K562 (cell line): ENCODE data around the gene RPTOR. TPM values are rescaled to one million over a fixed set of nuclear protein-coding genes. Genes with fewer than 3 reads are reported as not detected.
A peak's percentile ranks its signal among the peaks of the same experiment; 100 is the strongest.

ENCODE experiments used
- ATAC-seq: fragments of 200-7000 bp; cut with Tn5 transposase; 3 replicates; pipeline ENCODE4 v1.9.1; 2020; ENCODE audit warnings: moderate library complexity
- BruUV-seq: library from RNA; stranded (reverse); fragments of 400-500 nt; replicated peaks from 2 replicates; lab custom pipeline; 2021; lab: Mats Ljungman, UMichigan
- CTCF ChIA-PET: fragments of 300-600 bp; formaldehyde crosslinking; extraction: SDS; loops from one replicate; lab custom pipeline; 2021; ENCODE audit warnings: low intra/inter-chr PET ratio; lab: Yijun Ruan, JAX
- POLR2A ChIA-PET: fragments of 300-600, 350-650 bp; sonication (Branson Sonifier 250); formaldehyde crosslinking; extraction: SDS; loops from one replicate; lab custom pipeline; 2021; ENCODE audit warnings: antibody characterized with exemption, inconsistent platforms; lab: Yijun Ruan, JAX
- DNase-seq, 4 experiments: peaks; one replicate each; pipeline versions ENCODE4 v3.0.0 to v3.0.0-alpha.2; 2011 to 2018; ENCODE audit warnings: low spot score in 3 of 4, mixed read lengths in 3 of 4; ENCODE audit errors: extremely low read depth in 1 of 4
- FAIRE-seq: peaks from 2 replicates; lab custom pipeline; 2011; peaks lifted over from hg19 to GRCh38; lab: Jason Lieb, UNC
- H2AFZ ChIP-seq: 2 replicates; pipeline ENCODE4 v1.6.0; 2011; ENCODE audit warnings: low read depth, low read length, control low read depth, inconsistent platforms
- H3K27ac ChIP-seq: fragments of 200-600 bp; 3 replicates; pipeline ENCODE4 v1.8.0; 2011; ENCODE audit warnings: low read depth, mild to moderate bottlenecking, control low read depth, inconsistent platforms, low read length, moderate library complexity, mixed read lengths; ENCODE audit errors: extremely low read depth
- H3K27me3 ChIP-seq, 2 experiments: fragments of 300-600 bp in 1 of 2; 2 replicates in 1 of 2; 3 replicates in 1 of 2; pipeline versions ENCODE4 v1.6.0 to v1.8.0; 2011; ENCODE audit warnings: inconsistent platforms in 2 of 2, low read length in 2 of 2, mild to moderate bottlenecking in 1 of 2, mixed read lengths in 1 of 2, moderate library complexity in 1 of 2; ENCODE audit not compliant: control insufficient read depth in 2 of 2, insufficient read depth in 2 of 2
- H3K36me3 ChIP-seq: fragments of 300-600 bp; 3 replicates; pipeline ENCODE4 v1.8.0; 2011; ENCODE audit warnings: mild to moderate bottlenecking, low read length, inconsistent platforms; ENCODE audit not compliant: control insufficient read depth, insufficient read depth
- H3K4me1 ChIP-seq, 2 experiments: fragments of 200-600 bp in 1 of 2; replicated peaks in 1 of 2; 2 replicates in 1 of 2; 3 replicates in 1 of 2; pipeline versions ENCODE4 v1.5.1 to v1.8.0; 2011; ENCODE audit warnings: inconsistent platforms in 2 of 2, low read length in 2 of 2, mild to moderate bottlenecking in 1 of 2, mixed read lengths in 1 of 2, moderate library complexity in 1 of 2; ENCODE audit not compliant: control insufficient read depth in 2 of 2, insufficient read depth in 2 of 2
- H3K4me2 ChIP-seq: 2 replicates; pipeline ENCODE4 v1.6.1; 2011; ENCODE audit warnings: low read length, control low read depth, inconsistent platforms, mixed read lengths; ENCODE audit not compliant: insufficient read depth
- H3K4me3 ChIP-seq: fragments of 200-600 bp; sonication (generic), shearing (Covaris generic); 2 replicates; pipeline ENCODE4 v1.5.1; 2016; ENCODE audit warnings: control low read depth, inconsistent platforms
- H3K79me2 ChIP-seq: fragments of 200-600 bp; 3 replicates; pipeline ENCODE4 v1.8.0; 2011; ENCODE audit warnings: low read length, inconsistent platforms; ENCODE audit not compliant: control insufficient read depth, insufficient read depth
- H3K9ac ChIP-seq, 2 experiments: 2 replicates each; pipeline versions ENCODE4 v1.6.0 to v1.6.1; 2011; ENCODE audit warnings: low read depth in 2 of 2, low read length in 2 of 2, control low read depth in 1 of 2, inconsistent platforms in 1 of 2, mild to moderate bottlenecking in 1 of 2, mixed read lengths in 1 of 2; ENCODE audit not compliant: insufficient read depth in 1 of 2
- H3K9me1 ChIP-seq: one replicate; pipeline ENCODE4 v1.6.0; 2011; ENCODE audit warnings: inconsistent platforms, mild to moderate bottlenecking, low read length, moderate library complexity; ENCODE audit not compliant: control insufficient read depth, insufficient read depth
- H3K9me3 ChIP-seq: replicated peaks from 2 replicates; pipeline ENCODE4 v1.5.1; 2011; ENCODE audit warnings: low read depth, low read length, inconsistent platforms; ENCODE audit not compliant: control insufficient read depth, insufficient read depth
- H4K20me1 ChIP-seq: replicated peaks from 2 replicates; pipeline ENCODE4 v1.6.1; 2011; ENCODE audit warnings: low read length, inconsistent platforms, mixed read lengths; ENCODE audit not compliant: control insufficient read depth, insufficient read depth
- ARHGAP35 ChIP-seq: fragments of 450-650 bp; IDR thresholded peaks from 2 replicates; pipeline ENCODE4 v1.6.1; 2018; ENCODE audit not compliant: partially characterized antibody
- BRD9 ChIP-seq: fragments of 450-650 bp; IDR thresholded peaks from 2 replicates; pipeline ENCODE4 v1.6.1; 2018; ENCODE audit warnings: low read depth; ENCODE audit not compliant: partially characterized antibody
- E2F3 ChIP-seq: fragments of 250-450 bp; sonication (Bioruptor Pico); IDR thresholded peaks from 2 replicates; pipeline ENCODE4 v1.4.0; 2020; ENCODE audit warnings: mild to moderate bottlenecking
- EP400 ChIP-seq: fragments of 450-650 bp; IDR thresholded peaks from 2 replicates; pipeline ENCODE4 v1.6.1; 2017; ENCODE audit warnings: antibody characterized with exemption, mild to moderate bottlenecking, moderate library complexity
- GABPB2 ChIP-seq: fragments of 250-450 bp; sonication (Bioruptor Pico); conservative IDR thresholded peaks from 2 replicates; pipeline ENCODE4 v1.5.1; 2021; ENCODE audit warnings: mild to moderate bottlenecking
- KAT7 ChIP-seq: sonication (generic); formaldehyde crosslinking; IDR thresholded peaks from 2 replicates; pipeline ENCODE4 v1.8.0; 2022; ENCODE audit warnings: missing genetic modification reagents, mild to moderate bottlenecking, borderline replicate concordance
- MCM2 ChIP-seq: fragments of 450-650 bp; IDR thresholded peaks from 2 replicates; pipeline ENCODE4 v1.6.1; 2017; ENCODE audit warnings: low read depth, mild to moderate bottlenecking
- MTA1 ChIP-seq: fragments of 450-650 bp; IDR thresholded peaks from 2 replicates; pipeline ENCODE4 v1.6.1; 2017; ENCODE audit warnings: borderline replicate concordance
- NFE2L1 ChIP-seq: fragments of 450-650 bp; IDR thresholded peaks from 2 replicates; pipeline ENCODE4 v1.6.1; 2016; ENCODE audit warnings: missing genetic modification characterization, low read depth, mild to moderate bottlenecking, missing compliant biosample characterization, moderate library complexity, borderline replicate concordance
- NR3C1 ChIP-seq: sonication (generic); formaldehyde crosslinking; IDR thresholded peaks from 2 replicates; pipeline ENCODE4 v1.8.1; 2022; ENCODE audit warnings: missing genetic modification reagents
- OTX1 ChIP-seq: fragments of 450-650 bp; formaldehyde crosslinking; IDR thresholded peaks from 2 replicates; pipeline ENCODE4 v1.4.0; 2022; ENCODE audit warnings: mild to moderate bottlenecking
- SMAD4 ChIP-seq: fragments of 250-450 bp; sonication (Bioruptor Pico); conservative IDR thresholded peaks from 2 replicates; pipeline ENCODE4 v1.8.0; 2021; ENCODE audit warnings: inconsistent platforms, mild to moderate bottlenecking, moderate library complexity
- TRIM24 ChIP-seq, 2 experiments: fragments of 450-650 bp; IDR thresholded peaks; 2 replicates each; pipeline ENCODE4 v1.6.1; 2016
- ZBTB1 ChIP-seq: sonication (generic); formaldehyde crosslinking; IDR thresholded peaks from 2 replicates; pipeline ENCODE4 v1.8.1; 2023; ENCODE audit warnings: missing genetic modification reagents, low read depth, mild to moderate bottlenecking, borderline replicate concordance
- ZNF134 ChIP-seq: fragments of 250-450 bp; sonication (Bioruptor Pico); conservative IDR thresholded peaks from 2 replicates; pipeline ENCODE4 v1.4.0; 2020
- ZNF224 ChIP-seq: sonication (generic); formaldehyde crosslinking; IDR thresholded peaks from 2 replicates; pipeline ENCODE4 v1.8.0; 2022; ENCODE audit warnings: mild to moderate bottlenecking, missing genetic modification reagents
- WGBS: fragments of 100-300 bp; shearing (Covaris generic); methylation state at CpG from one replicate; pipeline ENCODE4 v1.1.6; 2016; ENCODE audit warnings: low coverage, mixed read lengths; ENCODE audit not compliant: insufficient coverage; ENCODE audit errors: missing lambda C conversion rate; 5-methylcytosine and 5-hydroxymethylcytosine counted together
- in situ Hi-C: fragments of 300-500 bp; cut with MboI; formaldehyde crosslinking; loops from 4 replicates; pipeline ENCODE4 v1.15.0; 2018; ENCODE audit warnings: inconsistent platforms, mixed read lengths
- intact Hi-C: fragments of 100-400 bp; cut with micrococcal nuclease; formaldehyde crosslinking; loops from 2 replicates; pipeline ENCODE4 v1.14.2; 2022
- polyA plus RNA-seq, 8 experiments: library from polyadenylated mRNA; depleted of rRNA in 4 of 8; stranded (reverse) in 5 of 8; unstranded in 3 of 8; fragments of >200 nt; fragmentation: Nextera tagmentation in 2 of 8; fragmentation: Illumina TruSeq in 1 of 8; extraction: Ambion mirVana in 2 of 8; extraction: Trizol in 1 of 8; gene quantifications; 2 replicates each; pipeline versions ENCODE4 v1.2.1 to v1.2.3, GENCODE V29; 2011 to 2014; ENCODE audit warnings: inconsistent platforms in 1 of 8, missing spikeins in 1 of 8
- total RNA-seq, 7 experiments: library from RNA; depleted of rRNA in 6 of 7; stranded (reverse); fragments of >200 nt in 6 of 7; fragmentation: Illumina TruSeq in 2 of 7; extraction: Trizol in 2 of 7; gene quantifications; 2 replicates each; pipeline versions ENCODE4 v1.2.1 to v1.2.3, GENCODE V29; 2011 to 2021; ENCODE audit warnings: low replicate concordance in 1 of 7
- TF ChIP-seq, protein P1 (sequence below): fragments of 250-450 bp; sonication (Bioruptor Pico); IDR thresholded peaks from 2 replicates; pipeline ENCODE4 v1.8.0; 2021; ENCODE audit warnings: mild to moderate bottlenecking, moderate library complexity
- TF ChIP-seq, protein P2 (sequence below): sonication (generic); formaldehyde crosslinking; IDR thresholded peaks from 2 replicates; pipeline ENCODE4 v1.9.0; 2022; ENCODE audit warnings: mild to moderate bottlenecking, missing genetic modification reagents
- TF ChIP-seq, protein P3 (sequence below): IDR thresholded peaks from 2 replicates; pipeline ENCODE4 v1.6.1; 2016; ENCODE audit warnings: missing genetic modification characterization, missing compliant biosample characterization
- TF ChIP-seq, protein P4 (sequence below): fragments of 450-650 bp; conservative IDR thresholded peaks from 2 replicates; pipeline ENCODE4 v1.6.1; 2016; ENCODE audit warnings: missing genetic modification characterization, low read depth, mild to moderate bottlenecking, missing compliant biosample characterization, moderate library complexity

Gene RPTOR
- total and polyA plus RNA-seq, 9 of the 15 experiments (the other 6 are each of a cell fraction or from before 2014, with no cell fraction given), result 0.24 to 54.1 (median 10.2) TPM

DNA sequence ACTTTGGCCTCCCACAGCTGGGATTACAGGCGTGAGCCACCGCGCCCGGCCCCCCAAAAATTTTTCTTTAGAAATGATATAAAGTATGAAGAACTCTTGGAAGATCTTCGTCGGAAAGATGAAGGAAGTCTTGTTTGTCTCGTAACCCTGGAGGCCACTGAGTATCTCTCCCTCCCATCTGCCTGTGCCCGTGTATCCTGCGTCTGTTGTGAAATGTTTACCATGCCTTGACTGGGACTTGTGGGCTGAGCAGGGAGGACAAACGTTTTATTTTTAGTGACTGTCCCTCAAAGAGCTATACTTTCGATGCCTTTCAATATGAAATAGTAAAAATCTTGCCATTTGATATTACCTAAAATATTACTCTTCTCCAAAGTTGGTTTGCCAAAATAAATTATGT, 121.2 kb downstream of the RPTOR start (continued):
- TF ChIP-seq, protein P1, sequence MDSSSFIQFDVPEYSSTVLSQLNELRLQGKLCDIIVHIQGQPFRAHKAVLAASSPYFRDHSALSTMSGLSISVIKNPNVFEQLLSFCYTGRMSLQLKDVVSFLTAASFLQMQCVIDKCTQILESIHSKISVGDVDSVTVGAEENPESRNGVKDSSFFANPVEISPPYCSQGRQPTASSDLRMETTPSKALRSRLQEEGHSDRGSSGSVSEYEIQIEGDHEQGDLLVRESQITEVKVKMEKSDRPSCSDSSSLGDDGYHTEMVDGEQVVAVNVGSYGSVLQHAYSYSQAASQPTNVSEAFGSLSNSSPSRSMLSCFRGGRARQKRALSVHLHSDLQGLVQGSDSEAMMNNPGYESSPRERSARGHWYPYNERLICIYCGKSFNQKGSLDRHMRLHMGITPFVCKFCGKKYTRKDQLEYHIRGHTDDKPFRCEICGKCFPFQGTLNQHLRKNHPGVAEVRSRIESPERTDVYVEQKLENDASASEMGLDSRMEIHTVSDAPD (CRISPR knock-in tag), result no peak
- TF ChIP-seq MTA1 (no peak), ZNF224 (CRISPR knock-in tag) (no peak), ZBTB1 (CRISPR knock-in tag) (no peak), E2F3 (no peak), NR3C1 (no peak)
- TF ChIP-seq, protein P2, sequence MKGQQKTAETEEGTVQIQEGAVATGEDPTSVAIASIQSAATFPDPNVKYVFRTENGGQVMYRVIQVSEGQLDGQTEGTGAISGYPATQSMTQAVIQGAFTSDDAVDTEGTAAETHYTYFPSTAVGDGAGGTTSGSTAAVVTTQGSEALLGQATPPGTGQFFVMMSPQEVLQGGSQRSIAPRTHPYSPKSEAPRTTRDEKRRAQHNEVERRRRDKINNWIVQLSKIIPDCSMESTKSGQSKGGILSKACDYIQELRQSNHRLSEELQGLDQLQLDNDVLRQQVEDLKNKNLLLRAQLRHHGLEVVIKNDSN (CRISPR knock-in tag), result no peak
- TF ChIP-seq, all 486 proteins: peak for 0

DNA sequence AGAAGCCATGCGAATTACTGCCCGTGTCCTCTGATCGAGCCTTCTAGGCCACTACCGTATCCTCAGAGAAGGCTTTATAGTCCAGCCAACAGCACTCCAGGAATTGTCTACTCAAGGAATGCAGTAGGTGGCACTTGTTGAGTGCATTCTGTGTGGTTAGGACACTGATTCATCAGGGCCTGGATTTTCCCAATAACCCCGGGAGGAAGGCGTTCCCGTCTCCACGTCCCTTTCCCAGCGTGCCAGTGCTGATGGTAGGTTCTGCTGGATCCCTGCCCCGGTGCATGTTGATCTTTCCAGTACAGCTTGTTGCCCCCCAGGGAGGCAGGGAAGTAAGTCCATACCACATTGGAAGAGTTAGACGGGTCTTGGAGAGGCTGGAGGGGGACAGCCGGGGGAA, 122.2 kb downstream of the RPTOR start:
- BruUV-seq, result no TSS peak
- POLR2A ChIA-PET, result no interaction called here
- no peak overlapping the region for H3K4me2 ChIP-seq
- DNase-seq, result no peak
- CTCF ChIA-PET, result no interaction called here
- 0 out of 4 replicates have a peak overlapping the region, but pooled peaks of 1 of the 2 experiments have one; percentile 19 for H3K9ac ChIP-seq
- no peaks in the 10 kb centered on the region for H3K9me3 ChIP-seq
- no peak overlapping the region for H3K27ac ChIP-seq
- H2AFZ ChIP-seq, result no peak overlapping the region
- in situ Hi-C loops (no loop called here), intact Hi-C loops (no loop called here)
- no peak for FAIRE-seq
- H3K4me1 ChIP-seq, result peaks cover 14 to 17% of the 10 kb centered on the region in 2 experiments
- 0 out of 3 replicates have a peak, but pooled peaks cover 7% of the 10 kb centered on the region for H3K36me3 ChIP-seq
- H3K4me3 ChIP-seq, result no peak overlapping the region
- H3K27me3 ChIP-seq, result no peaks in the 10 kb centered on the region
- peaks cover 4% of the 10 kb centered on the region for H3K9me1 ChIP-seq
- H4K20me1 ChIP-seq, result peaks cover 9% of the 10 kb centered on the region
- 92% methylated on average over 12 of the region's 12 CpGs for WGBS
- peaks cover 46% of the 10 kb centered on the region for H3K79me2 ChIP-seq
- ATAC-seq, result no peak
- TF ChIP-seq ARHGAP35 (no peak), KAT7 (CRISPR knock-in tag) (no peak), SMAD4 (CRISPR knock-in tag) (no peak), OTX1 (no peak), NFE2L1 (tag) (no peak), EP400 (no peak), MCM2 (no peak), TRIM24 (IDR thresholded peaks at IDR 0.05) (no peak), ZNF134 (CRISPR knock-in tag) (no peak), GABPB2 (CRISPR knock-in tag) (no peak), BRD9 (no peak)
- TF ChIP-seq, protein P3, sequence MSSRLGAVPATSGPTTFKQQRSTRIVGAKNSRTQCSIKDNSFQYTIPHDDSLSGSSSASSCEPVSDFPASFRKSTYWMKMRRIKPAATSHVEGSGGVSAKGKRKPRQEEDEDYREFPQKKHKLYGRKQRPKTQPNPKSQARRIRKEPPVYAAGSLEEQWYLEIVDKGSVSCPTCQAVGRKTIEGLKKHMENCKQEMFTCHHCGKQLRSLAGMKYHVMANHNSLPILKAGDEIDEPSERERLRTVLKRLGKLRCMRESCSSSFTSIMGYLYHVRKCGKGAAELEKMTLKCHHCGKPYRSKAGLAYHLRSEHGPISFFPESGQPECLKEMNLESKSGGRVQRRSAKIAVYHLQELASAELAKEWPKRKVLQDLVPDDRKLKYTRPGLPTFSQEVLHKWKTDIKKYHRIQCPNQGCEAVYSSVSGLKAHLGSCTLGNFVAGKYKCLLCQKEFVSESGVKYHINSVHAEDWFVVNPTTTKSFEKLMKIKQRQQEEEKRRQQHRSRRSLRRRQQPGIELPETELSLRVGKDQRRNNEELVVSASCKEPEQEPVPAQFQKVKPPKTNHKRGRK (tag), result no peak
- TF ChIP-seq, protein P4, sequence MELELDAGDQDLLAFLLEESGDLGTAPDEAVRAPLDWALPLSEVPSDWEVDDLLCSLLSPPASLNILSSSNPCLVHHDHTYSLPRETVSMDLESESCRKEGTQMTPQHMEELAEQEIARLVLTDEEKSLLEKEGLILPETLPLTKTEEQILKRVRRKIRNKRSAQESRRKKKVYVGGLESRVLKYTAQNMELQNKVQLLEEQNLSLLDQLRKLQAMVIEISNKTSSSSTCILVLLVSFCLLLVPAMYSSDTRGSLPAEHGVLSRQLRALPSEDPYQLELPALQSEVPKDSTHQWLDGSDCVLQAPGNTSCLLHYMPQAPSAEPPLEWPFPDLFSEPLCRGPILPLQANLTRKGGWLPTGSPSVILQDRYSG (tag), result no peak
